GM18867 (cell line): Measurements from ENCODE around the gene RPS6KB1.
"Not testable (repeated sequence)": the region's sequence is repeated elsewhere in the genome, so short reads cannot be mapped to it uniquely, and the experiment has no call there.

ENCODE experiments used
- ATAC-seq: cut with Tn5 transposase; IDR thresholded peaks from one replicate; pipeline ENCODE4 v1.9.1; 2021; ENCODE audit warnings: mild to moderate bottlenecking, moderate library complexity; ENCODE audit not compliant: unreplicated experiment

RPS6KB1 gene

GRCh38 chr17:59870482-59870881 is 22.4 kb upstream of the RPS6KB1 start:
- ATAC-seq: no peak

GRCh38 chr17:59872351-59872750 is 20.6 kb upstream of the RPS6KB1 start:
- no peak for ATAC-seq

- ATAC-seq: not testable (repeated sequence)
Measured at GRCh38 chr17:59873414-59873813, 19.5 kb upstream of the RPS6KB1 start.

- ATAC-seq: no peak
Measured at GRCh38 chr17:59874376-59874775, 18.5 kb upstream of the RPS6KB1 start.

GRCh38 chr17:59876107-59876506 is 16.8 kb upstream of the RPS6KB1 start:
- ATAC-seq: no peak

GRCh38 chr17:59877965-59878364 is 15.0 kb upstream of the RPS6KB1 start:
- ATAC-seq: no peak

GRCh38 chr17:59878624-59879023 is 14.3 kb upstream of the RPS6KB1 start:
- no peak for ATAC-seq

- no peak for ATAC-seq
Measured at GRCh38 chr17:59884861-59885260, 8.1 kb upstream of the RPS6KB1 start.

- no peak for ATAC-seq
Measured at GRCh38 chr17:59888145-59888750, 4.7 kb upstream of the RPS6KB1 start.

GRCh38 chr17:59890720-59891119 is 2.2 kb upstream of the RPS6KB1 start:
- ATAC-seq: no peak

- ATAC-seq: peak; percentile 63
Measured at GRCh38 chr17:59892251-59892923, 534 bp upstream of the RPS6KB1 start.

- ATAC-seq: no peak
Measured at GRCh38 chr17:59893676-59894100, 767 bp downstream of the RPS6KB1 start.

- ATAC-seq: no peak
Measured at GRCh38 chr17:59897090-59897489, 4.2 kb downstream of the RPS6KB1 start.

- ATAC-seq: no peak
Measured at GRCh38 chr17:59899099-59899498, 6.2 kb downstream of the RPS6KB1 start.

- ATAC-seq: no peak
Measured at GRCh38 chr17:59901604-59902003, 8.7 kb downstream of the RPS6KB1 start.

- ATAC-seq: no peak
Measured at GRCh38 chr17:59903455-59903854, 10.5 kb downstream of the RPS6KB1 start.

- no peak for ATAC-seq
Measured at GRCh38 chr17:59907467-59907866, 14.5 kb downstream of the RPS6KB1 start.

- no peak for ATAC-seq
Measured at GRCh38 chr17:59914274-59914854, 21.4 kb downstream of the RPS6KB1 start.

- ATAC-seq: no peak
Measured at GRCh38 chr17:59916446-59916845, 23.5 kb downstream of the RPS6KB1 start.

- ATAC-seq: not testable (repeated sequence)
Measured at GRCh38 chr17:59920637-59921036, 27.7 kb downstream of the RPS6KB1 start.

GRCh38 chr17:59930121-59930520 is 37.2 kb downstream of the RPS6KB1 start:
- ATAC-seq: not testable (repeated sequence)

- ATAC-seq: not testable (repeated sequence)
Measured at GRCh38 chr17:59930768-59931167, 37.8 kb downstream of the RPS6KB1 start.
